HG03060 (cell line): ENCODE data around the gene SPOCK1.

Source experiments
- ATAC-seq: cut with Tn5 transposase; IDR thresholded peaks from one replicate; pipeline ENCODE4 v1.9.1; 2021; ENCODE audit warnings: low read depth, moderate number of reproducible peaks; ENCODE audit not compliant: unreplicated experiment

The SPOCK1 gene

DNA sequence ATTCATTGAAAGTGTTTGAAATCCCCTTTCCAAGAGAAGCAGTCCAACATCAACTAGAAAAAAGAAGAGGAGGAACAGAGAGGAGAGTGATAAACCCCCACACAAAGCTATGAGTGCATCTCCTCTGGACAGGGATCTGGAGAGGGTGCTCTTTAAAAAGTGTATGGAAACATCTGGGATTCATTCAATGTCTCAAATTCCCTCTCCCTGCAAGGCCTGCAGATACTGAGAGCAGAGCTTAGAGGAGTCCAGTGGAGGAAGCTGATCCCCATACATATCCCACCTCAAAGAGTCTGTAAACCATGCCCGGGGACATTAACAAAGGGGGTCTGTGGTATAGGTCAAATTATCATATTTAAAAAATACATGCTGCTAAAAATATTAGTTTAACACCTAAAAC, 2.2 kb downstream of the SPOCK1 start:
- no peak for ATAC-seq

DNA sequence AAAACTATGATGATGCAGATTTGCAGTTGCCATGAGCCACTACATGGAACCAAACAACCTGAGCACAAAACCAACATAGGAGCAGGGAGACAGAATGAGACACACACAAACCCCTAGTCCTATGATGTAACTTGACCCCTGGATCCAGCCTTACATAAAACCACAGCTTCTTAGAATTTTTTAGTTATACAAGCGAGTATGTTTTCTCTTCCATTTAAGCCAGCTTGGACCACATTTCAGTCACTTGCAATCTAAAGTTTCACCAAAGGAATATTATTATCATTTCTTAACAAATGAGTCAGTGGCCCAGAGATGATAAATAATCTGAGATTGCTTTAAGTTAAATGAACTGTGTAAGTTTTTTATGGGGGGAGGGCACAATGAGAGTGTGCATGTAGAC, 6.8 kb downstream of the SPOCK1 start:
- no peak for ATAC-seq

DNA sequence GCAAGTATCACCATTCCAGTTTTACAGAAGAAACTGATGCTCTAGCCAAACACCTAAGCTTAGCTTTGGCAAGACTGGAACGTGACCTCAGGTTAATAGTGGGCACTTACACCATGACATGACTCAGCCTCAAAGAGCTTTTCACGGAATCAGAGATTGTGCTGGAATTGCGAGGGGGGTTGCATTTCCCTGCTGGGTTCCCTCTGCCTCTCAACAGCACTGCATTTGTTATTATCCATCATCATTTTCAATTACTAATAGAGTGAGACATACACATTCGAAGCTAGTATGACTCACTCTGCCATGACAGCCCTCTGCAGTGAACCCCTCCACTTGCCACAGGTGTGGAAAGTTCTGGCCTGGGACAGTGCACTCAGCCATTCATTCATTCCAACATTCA, 8.0 kb downstream of the SPOCK1 start:
- no peak for ATAC-seq

DNA sequence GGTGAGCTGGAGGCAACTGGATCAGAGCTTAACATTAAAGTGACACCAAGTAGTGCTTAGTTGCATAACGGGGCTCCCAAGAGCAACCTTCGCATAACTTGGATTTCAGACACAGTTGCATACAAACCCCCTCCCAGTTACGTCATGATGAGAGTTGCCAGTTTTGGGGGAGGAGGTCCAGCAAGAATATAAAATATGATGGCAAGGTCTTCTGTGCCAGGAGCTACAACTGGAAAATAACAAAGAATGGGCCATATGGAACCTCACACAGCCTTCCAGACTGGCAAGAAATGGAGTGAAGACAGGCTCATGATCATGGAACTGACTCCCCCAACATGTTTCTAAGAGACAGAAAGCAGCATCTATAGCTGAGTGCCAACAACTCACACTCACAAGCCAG, 8.5 kb downstream of the SPOCK1 start:
- no peak for ATAC-seq

DNA sequence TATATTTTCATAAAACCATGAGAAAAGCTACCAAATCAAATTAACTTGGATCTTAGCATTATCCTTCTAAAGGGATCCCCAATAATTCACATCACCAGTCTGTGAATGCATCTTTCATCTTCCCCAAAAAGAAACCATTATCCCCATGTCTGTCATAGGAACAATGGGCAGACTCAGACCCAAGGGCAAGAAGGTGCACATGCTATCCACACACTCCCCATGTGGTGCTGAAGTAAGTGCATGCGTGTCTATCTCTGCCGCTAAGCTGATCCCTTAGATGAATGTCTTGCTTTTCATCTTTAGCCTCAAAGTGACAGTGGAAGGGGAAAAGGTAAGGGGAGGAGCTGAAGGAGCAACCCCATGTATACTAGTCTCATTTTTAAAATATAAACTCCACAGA, 10.2 kb downstream of the SPOCK1 start:
- ATAC-seq = no peak

DNA sequence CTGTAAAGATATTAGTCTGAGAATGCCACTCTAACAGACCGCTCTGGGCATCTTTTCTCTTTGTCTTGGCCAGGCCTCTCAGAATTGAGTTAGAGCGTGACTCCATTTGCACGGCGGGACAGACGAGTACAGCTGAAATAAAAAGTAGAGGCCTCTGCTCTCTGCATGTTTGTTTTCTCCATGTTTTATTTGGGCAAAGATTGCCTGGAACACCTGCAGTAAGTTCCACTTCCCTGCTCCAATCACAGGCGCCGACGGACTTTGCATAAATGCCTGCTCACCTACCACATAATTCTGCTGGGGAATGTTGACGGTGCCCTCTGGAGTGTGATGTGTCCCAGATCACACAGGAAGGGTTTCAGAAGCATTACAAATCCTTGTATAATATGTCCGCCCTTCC, 10.6 kb downstream of the SPOCK1 start:
- no peak for ATAC-seq

DNA sequence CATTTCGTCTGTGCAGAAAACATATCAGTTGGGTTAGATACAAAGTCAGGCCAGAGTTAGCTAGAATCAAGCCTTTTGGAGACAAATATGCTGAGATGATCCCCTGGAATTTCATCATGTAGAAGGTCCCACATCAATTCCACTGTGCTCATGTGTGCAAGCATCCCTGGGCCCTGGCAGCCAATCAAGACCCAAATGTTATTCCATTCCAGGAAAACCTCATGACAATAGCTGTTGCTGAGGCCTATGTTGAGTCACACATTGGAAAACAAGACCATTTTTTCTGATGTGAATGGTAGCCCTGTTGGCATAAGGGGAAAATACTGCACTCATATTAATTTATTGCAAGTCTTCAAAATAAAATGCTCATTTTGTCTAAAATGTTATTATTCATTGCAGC, 11.5 kb downstream of the SPOCK1 start:
- no peak for ATAC-seq

DNA sequence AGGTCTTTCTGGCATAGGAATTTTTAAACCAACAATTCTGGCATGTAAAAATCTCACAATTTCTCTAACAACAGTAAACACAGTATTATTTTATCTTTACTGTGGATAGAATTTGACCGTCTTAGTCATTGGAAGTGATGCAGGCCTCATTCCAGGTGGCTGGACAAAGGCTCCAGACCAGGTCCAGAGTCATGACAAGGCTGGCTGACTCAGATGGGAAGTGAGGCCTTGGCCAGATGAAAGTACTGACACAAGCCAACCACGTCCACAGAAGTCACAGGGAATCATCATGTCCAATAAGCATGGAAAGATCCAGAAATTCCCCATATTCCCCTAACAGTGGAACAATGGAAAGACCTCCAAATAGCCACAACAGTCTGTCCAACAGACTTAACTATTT, 12.4 kb downstream of the SPOCK1 start:
- no peak for ATAC-seq

DNA sequence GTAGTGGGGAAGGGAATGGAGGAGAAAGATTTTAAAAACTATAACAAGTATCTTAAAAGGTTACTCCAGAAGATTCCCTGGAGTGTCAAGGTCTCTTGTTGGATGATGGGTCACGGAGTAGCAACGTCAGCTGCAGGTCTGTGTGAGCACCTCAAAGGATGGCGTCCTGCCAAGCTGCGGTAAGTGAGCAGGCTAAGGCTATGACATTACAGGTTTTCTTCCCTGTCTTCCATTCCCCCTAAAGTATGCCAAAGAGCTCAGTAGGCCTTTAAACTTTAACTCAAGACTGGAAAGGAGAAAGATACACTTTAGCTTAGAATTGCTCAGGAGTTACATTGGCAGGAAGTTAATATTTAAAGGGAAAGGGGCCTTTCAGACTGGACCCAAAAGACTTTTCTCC, 17.5 kb downstream of the SPOCK1 start:
- no peak for ATAC-seq

DNA sequence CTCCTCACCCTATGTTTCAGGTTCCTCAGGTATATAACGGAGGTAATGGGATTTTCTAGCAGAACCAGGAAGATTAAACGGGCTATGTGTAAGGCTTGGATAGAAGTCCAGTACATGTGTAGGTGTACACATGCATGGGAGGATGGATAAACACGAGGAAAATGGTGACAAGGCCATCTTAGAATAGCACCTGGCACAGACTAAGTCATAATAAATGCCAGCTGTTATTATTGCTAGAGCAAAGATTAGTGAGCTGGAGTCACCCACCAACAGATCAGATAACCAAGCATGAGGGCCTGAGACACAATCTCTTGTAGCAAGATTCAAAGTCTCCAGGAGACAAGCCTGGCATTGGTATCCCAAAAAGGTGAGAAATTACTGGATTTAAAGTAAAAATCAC, 21.1 kb downstream of the SPOCK1 start:
- ATAC-seq = no peak

DNA sequence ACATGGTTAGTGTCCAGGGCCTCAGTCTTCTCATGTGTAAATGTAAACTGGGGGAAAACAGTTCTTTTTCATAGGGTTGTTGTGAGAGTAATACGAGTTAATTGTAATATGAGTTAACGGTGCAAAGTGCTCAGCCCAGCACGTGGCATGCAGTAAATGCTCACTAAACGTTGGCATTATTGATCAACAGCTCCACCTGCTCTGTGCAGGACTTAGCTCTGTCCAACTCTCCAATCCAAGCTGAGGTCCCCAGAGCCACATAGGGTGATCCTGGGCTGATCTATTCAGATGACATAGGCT, 28.3 kb downstream of the SPOCK1 start:
- ATAC-seq = no peak

DNA sequence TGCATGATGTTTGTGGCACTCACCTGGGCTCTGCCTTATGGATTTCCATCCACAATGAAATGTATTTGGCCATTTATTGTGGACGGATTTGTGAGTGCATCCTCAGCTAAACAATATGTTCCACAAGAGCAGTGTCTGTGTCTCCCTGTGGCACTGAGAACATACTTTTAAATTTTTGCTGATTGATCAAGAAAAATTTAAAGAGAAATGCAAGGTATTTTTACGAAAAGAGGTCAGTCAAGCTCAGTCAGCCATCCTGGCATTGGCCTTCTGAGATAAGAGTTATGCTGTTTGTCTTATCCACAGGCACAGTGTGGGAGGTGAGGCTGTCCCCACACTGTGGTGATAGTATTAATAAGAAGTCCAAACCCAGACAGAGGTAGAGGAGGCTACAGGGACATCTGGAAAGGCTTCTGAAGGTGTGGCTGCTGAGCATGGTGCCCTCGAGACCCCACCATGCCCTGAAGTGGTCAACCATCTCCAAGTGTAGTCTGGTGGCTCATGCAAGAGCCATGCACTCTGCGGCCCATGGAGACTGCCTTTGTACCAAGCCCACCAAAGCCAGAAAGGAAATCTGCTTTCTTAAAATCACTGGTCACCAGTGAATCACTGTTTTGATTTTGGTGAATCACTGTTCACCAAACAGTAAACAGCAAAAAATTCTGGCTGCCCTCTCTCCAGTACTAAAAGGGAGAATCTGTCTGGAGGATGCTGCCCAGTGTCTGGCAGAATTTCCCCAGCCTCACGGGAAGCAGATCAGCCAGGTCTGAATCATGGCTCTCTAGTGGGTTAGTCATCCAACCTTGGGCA, 28.8 kb downstream of the SPOCK1 start:
- no peak for ATAC-seq

DNA sequence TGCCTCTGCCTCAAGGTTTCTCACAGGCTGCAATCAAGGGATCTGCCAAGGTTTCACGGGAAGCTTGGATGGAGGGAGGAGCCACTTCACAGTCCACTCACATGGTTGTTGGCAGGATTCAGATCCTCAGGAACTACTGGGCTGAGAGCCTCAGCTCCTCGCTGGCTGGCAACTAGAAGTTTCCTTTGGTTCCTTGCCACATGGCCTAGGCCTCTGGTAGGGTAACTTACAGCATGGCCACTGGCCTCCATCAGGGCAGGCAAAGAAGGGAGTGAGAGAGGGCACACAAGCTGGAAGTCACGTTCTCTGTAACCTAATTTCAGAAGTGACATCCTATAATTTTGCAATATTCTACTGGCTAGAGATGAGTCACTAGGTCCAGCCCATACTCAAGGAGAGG, 32.2 kb downstream of the SPOCK1 start:
- ATAC-seq = no peak

DNA sequence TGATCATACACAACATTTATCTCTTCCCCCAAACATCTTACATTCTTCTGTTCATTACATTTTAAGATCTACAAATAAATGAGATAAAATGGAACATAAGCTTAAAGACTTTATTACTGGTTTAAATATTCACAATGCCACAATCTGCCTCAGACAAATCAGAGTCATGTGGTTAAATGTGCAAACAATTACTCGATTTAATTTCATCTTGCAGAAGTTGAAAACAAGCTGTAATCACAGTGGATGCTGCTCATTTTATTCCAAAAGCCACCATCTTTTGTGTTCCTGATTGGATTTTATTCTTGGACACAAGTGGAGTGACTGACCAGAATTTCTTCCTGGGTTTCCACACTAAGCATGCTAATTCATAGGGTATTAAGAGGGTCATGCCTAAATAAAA, 33.2 kb downstream of the SPOCK1 start:
- ATAC-seq = no peak

DNA sequence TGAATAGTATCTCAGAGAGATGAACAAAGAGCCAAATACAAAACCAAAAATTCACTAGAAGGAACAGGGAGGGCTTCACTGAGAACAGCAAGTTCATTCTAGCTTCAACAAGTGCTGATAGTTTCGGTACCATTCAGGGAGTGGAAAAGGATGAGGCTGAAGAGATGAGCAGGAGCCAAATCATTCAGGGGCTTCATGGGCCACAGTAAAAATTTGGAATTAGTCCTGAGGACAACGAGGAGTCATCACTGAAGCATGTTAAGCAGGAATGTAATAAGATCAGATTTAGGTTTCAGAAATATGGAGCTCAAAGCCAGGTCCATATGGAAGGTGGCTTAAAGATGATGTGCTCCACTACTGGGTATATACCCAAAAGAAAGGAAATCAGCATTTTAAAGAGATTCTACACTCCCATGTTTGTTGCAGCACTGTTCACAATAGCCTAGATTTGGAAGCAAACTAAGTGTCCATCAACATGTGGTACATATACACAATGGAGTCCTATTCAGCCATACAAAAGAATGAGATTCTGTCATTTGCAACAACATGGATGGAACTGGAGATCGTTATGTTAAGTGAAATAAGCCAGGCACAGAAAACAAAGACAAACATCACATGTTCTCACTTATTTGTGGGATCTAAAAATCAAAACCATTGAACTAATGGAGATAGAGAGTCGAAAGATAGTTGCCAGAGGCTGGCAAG, 36.2 kb downstream of the SPOCK1 start:
- ATAC-seq = no peak

DNA sequence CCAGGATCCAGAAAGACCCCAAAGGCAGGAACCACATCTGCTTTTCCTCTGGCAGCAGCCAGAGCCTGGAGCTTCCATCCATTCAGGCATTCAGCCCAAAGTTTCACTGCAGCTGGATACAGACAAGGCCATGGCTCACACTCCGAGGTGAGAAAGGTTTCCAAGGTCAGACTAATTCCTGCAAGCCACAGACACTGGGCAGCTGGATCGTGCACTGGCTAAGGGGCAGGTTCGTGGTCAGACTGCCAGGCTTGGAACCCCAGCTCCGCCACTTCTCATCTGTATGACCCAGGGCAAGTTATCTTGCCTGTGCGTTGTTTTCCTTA, 36.9 kb downstream of the SPOCK1 start:
- ATAC-seq = no peak

DNA sequence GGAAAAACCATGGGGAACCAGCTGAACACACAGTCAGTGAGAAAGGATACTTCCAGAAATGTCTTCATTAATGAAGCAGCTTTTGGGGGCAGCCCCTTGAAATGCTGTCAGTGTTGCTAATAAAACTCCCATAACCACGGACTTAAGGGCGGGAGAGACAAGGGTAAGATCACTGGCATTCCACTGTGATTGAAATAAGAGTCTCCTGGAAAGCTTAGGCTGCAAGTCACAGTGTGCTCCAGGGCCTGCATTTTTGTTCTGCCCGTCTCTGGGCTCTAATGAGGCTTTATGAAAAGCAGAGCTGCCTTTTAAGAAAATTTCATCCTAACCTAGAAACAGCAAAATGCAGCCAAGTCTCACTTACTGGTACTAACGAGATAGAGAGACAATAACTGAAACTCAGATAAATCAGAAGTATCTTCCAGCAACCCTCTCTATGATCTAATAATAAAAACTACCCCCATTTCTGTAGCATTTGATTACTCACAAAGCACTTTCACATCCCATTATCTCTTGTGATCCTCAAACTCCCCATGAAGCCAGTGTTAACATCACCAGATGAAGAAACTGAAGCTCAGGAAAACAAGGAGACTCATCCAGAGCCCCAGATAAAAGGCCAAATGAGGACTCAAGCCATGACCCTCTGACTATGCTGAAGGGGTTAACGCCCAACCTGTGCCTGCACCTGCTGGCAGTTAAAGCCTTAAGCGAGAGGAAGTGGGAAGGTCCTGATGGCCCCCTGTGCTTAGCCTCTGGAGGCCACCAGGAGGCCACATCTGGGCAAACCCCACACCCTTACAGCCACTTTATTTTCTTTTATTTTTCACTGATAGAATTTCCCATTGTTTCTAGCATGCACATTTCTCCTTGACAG, 37.5 kb downstream of the SPOCK1 start:
- no peak for ATAC-seq

DNA sequence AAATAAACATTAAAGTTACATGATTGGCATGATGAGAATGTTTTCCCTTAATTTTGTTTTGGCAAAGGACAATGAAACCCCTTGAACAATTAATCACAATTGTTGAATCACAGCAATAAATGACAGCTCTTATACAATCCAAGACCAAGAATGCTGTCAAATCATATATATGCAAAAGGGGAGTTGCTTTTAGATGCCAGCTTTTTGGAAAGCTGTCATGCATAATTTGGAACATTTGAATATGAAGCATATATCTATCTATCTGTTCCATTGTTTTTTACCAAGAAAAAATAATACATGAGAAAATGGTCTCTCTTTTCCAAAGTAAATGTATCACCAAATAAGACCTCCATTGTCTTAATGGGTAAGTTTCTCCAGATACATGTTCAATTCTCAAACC, 44.5 kb downstream of the SPOCK1 start:
- no peak for ATAC-seq

DNA sequence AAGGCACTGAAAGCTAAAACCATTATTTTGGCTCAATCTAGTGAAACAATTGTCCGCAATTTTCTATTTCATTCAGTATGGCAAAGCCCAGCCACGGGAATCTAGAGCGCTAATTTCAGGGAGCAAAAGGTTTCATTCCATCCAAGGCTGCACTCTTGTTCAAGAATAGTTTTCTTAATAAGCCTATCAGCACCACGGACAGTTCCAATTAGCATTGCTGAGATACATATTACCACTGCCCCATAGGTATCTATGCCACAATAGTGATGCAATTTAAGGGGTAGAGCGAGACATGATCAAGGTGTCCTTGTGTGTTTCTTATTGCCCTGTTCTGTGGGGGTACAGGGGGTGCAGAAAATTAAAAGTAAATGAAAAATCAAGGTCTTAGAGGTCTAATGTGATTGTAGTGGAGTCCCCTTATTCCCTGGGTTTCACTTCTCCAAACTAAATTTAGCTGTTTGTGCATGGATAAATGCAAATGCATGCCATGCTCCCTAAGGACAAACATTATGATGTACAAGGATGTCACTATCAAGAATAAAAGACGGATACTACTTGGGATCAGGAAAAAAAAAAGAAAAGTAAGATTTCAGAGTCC, 45.5 kb downstream of the SPOCK1 start:
- no peak for ATAC-seq

DNA sequence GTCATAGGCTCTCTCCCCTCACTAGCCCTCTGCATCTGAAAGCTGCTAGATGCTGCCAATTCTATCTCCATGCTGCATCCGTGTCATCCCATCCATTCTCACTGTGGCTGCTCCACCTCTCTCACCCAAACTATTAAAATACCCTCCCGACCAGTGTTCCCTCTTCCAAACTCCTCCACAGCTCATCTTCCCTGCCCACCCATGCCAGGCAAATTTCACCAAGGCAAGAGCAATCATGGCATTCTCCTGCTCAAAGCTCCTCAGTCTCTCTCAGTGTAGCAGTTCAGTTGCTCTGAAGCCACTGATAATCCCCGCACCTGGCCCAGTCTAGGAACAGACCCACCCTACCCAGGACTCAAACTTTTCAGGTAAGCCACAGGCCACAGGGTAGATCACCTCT, 48.4 kb downstream of the SPOCK1 start:
- ATAC-seq = no peak

DNA sequence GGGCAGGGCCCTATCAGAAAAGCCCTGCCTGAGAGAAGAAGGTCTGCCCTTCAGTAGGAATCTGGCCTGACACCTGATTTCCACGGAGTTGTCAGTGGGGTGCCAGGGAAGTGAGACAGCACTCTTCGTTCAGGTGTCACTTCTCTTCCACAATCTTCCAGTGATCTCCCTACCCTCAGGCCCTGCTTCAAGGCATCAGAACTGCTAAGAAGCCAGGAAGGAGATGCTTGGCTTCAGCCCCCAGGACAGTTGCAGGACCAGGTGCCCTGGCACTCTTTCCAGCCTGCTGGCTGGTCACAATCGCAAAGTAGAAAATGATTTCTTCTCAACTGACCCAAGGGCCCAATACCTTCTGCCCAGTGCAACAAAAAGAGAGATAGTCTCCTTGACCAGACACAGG, 50.3 kb downstream of the SPOCK1 start:
- ATAC-seq = no peak
